ENCODE measurements around the gene CEP120. TPM values are rescaled to one million over a fixed set of nuclear protein-coding genes. Genes with fewer than 3 reads are reported as not detected.

The CEP120 gene
- polyA plus RNA-seq, 2 of the 4 experiments (the other 2 are of a cell fraction) = 10.1 to 40.8 TPM

DNA sequence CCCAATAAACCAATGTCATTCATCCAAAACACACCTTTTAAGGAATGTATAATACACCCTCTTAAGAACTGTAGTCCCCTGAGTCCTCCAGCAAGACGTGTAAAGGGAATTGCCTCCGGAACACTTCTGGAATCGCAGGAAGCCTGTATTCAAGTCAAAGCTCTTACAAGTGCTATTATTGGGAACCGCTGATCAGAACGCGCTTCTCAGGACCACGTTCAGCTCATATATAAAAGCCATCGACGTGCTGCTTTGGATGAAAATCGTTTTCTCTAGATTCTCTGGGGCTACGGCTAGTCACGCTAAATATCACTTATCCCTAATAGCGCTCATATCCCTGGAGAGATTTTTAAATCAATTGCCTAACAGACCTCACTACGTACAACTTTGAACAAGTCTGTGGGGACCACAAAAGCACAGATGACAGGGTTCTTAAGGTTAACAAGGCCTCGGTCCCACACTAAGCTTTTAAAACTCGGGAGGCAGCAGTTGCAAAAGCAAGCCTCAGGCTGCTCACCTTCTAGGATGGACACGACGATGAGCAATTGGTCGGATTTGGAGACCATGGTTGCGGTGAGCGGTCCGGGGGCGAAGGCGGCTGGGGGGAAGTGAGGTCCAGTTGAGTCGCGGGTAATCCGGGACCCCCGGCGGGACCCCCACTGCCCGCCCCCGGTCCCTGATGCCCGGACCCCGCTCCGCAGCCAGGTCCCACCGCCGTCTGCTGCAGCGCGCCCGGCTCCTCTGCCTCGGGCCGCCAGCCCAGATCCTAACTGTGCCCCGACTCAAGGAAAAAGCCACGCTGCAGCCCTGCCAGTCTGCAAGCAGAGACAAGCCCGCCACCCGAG, 548 bp downstream of the CEP120 start:
- ChIA-PET POLR2A (interaction anchor here (0.6 to 4.0 kb wide), 12 partner anchors 11 to 648 kb away, joined by 3 to 125 read pairs (median 4); partner anchors contain the start of genes CSNK1G3, PPIC and SNX2), CTCF (interaction anchor here (0.5 to 3.3 kb wide), 27 partner anchors 8 to 922 kb away, joined by 3 to 28 read pairs (median 4); partner anchors contain the start of gene CSNK1G3)
- Histone ChIP-seq H3K27ac (peak overlapping the region; percentile 87 to 96), H3K4me2 (peak overlapping the region; percentile 96), H3K4me1 (peaks cover 18% of the 10 kb centered on the region; the same call in 2 of the 3 replicates), H3K9me3 (no peaks in the 10 kb centered on the region), H3K4me3 (peak overlapping the region; percentile 73)
- DNase-seq (ENCODE audit: low read depth in 1 of 2, low spot score in 1 of 2) (peak; percentile 25 to 31), FAIRE-seq (no peak), ATAC-seq (peak; percentile 32 to 59)
- 3% methylated on average over 24 of the region's 45 CpGs for WGBS (ENCODE audit: missing lambda C conversion rate)
- no peak for TF ChIP-seq HEYL (CRISPR knock-in tag; IDR thresholded peaks at IDR 0.05)
- TF ChIP-seq PHF8 (IDR thresholded peaks at IDR 0.05; ENCODE audit: borderline replicate concordance, low read depth) = peak; percentile 98; the same call in 1 of the 2 replicates
- 0 out of 2 replicates have a peak, but pooled peaks have one; percentile 22 for TF ChIP-seq EHF (CRISPR knock-in tag; IDR thresholded peaks at IDR 0.05)
- no peak for TF ChIP-seq NR3C1 (IDR thresholded peaks at IDR 0.05)

DNA sequence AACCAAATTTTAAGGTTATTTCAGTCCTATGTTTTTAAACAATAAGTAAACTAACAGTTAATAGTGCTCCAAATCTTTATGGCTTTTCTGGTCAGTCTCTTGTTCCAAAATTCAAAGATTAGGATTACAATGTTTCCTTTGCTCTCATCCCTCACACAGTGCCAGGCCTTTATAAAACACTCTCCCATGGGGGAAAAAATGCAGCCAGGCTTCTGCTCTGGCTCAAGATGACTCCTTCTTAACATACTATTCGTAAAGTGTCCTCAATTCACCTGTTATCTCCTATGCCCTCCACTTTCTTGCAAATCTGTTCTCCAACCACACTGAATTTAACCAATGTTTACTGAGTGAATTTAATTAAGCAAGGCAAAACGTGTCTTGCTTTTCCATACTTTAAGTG, 1.4 kb downstream of the CEP120 start:
- no peak for FAIRE-seq
- no peak for ATAC-seq
- 32% methylated on average over 2 of the region's 2 CpGs for WGBS (ENCODE audit: missing lambda C conversion rate)
- POLR2A ChIA-PET = interaction anchor here (1.6 to 4.0 kb wide), 2 partner anchors 11 to 90 kb away, joined by 5 to 125 read pairs; partner anchors contain the start of gene CSNK1G3
- CTCF ChIA-PET = interaction anchor here (1.5 to 3.3 kb wide), 2 partner anchors 14 to 190 kb away, joined by 3 to 28 read pairs; no protein-coding TSS in a partner anchor
- no peak for TF ChIP-seq FOXS1 (CRISPR knock-in tag; IDR thresholded peaks at IDR 0.05)
- TF ChIP-seq TFCP2L1 (CRISPR knock-in tag; IDR thresholded peaks at IDR 0.05) = no peak
- TF ChIP-seq ELK1 (IDR thresholded peaks at IDR 0.05; ENCODE audit: low read depth, low read length) = no peak
- TF ChIP-seq EHF (CRISPR knock-in tag; IDR thresholded peaks at IDR 0.05) = no peak
- TF ChIP-seq CBX2 (IDR thresholded peaks at IDR 0.05; ENCODE audit: borderline replicate concordance, low read depth) = no peak
- no peak for TF ChIP-seq NPAS2 (CRISPR knock-in tag; IDR thresholded peaks at IDR 0.05; ENCODE audit: borderline replicate concordance)
- Histone ChIP-seq H3K9me3 (no peaks in the 10 kb centered on the region), H3K4me1 (peaks cover 18% of the 10 kb centered on the region; the same call in 2 of the 3 replicates), H3K4me3 (peak overlapping the region; percentile 73), H3K4me2 (peak overlapping the region; percentile 96), H3K27ac (peak overlapping the region in 1 of 2 experiments; percentile 96; a peak in 3 of 6 replicates)
- DNase-seq (ENCODE audit: low read depth in 1 of 2, low spot score in 1 of 2) = no peak

GRCh38 chr5:123414974-123415373, 8.2 kb downstream of the CEP120 start:
- Histone ChIP-seq H3K9me3 (no peaks in the 10 kb centered on the region), H3K27ac (no peak overlapping the region), H3K4me2 (no peak overlapping the region), H3K4me1 (no peaks in the 10 kb centered on the region), H3K4me3 (no peak overlapping the region)
- ChIA-PET CTCF (interaction anchor here (1.2 kb wide), 1 partner anchor 8 kb away, joined by 4 read pairs; the partner anchor contains the start of gene CEP120), POLR2A (no interaction called here)
- DNase-seq (ENCODE audit: low read depth in 1 of 2, low spot score in 1 of 2) = no peak
- no peak for ATAC-seq
- FAIRE-seq = no peak
- TF ChIP-seq NFE2L2 (conservative IDR thresholded peaks at IDR 0.05; ENCODE audit: low read length) = no peak
- no peak for TF ChIP-seq ELK1 (IDR thresholded peaks at IDR 0.05; ENCODE audit: low read depth, low read length)
- no peak for TF ChIP-seq PBX3 (IDR thresholded peaks at IDR 0.05)
- TF ChIP-seq ZC3H11A (IDR thresholded peaks at IDR 0.05) = no peak

DNA sequence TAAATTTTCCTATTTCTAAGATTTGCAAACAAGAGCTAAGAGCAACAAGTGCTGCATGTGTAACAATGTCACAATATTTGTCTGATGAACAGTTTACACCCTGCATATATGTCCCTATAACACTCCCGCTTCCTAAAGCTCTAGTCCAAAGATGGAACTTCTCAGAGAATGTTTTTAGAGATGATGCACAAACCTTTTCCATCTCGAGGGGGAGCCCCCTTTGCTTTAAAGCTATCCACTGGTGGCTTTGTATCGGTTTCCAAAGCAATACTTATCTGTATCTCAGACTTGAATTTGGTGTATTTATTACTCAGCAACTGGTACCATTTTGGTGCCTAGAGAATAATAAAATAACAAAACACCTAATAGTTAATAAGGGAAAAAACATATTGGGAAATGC, 11.0 kb downstream of the CEP120 start:
- WGBS (ENCODE audit: missing lambda C conversion rate) = 79% methylated on average over 3 of the region's 3 CpGs
- TF ChIP-seq NPAS2 (CRISPR knock-in tag; IDR thresholded peaks at IDR 0.05; ENCODE audit: borderline replicate concordance) (no peak), FOSB (CRISPR knock-in tag; IDR thresholded peaks at IDR 0.05) (no peak), CHD4 (IDR thresholded peaks at IDR 0.05; ENCODE audit: borderline replicate concordance) (no peak), JUNB (IDR thresholded peaks at IDR 0.05) (no peak), EP300 (IDR thresholded peaks at IDR 0.05) (no peak), CBX8 (IDR thresholded peaks at IDR 0.05) (no peak), HOXB5 (CRISPR knock-in tag; IDR thresholded peaks at IDR 0.05) (no peak), CBX2 (IDR thresholded peaks at IDR 0.05; ENCODE audit: borderline replicate concordance, low read depth) (no peak), KDM1A (IDR thresholded peaks at IDR 0.05; ENCODE audit: low read depth) (no peak)
- TF ChIP-seq, protein P1, sequence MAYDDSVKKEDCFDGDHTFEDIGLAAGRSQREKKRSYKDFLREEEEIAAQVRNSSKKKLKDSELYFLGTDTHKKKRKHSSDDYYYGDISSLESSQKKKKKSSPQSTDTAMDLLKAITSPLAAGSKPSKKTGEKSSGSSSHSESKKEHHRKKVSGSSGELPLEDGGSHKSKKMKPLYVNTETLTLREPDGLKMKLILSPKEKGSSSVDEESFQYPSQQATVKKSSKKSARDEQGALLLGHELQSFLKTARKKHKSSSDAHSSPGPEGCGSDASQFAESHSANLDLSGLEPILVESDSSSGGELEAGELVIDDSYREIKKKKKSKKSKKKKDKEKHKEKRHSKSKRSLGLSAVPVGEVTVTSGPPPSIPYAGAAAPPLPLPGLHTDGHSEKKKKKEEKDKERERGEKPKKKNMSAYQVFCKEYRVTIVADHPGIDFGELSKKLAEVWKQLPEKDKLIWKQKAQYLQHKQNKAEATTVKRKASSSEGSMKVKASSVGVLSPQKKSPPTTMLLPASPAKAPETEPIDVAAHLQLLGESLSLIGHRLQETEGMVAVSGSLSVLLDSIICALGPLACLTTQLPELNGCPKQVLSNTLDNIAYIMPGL (CRISPR knock-in tag; IDR thresholded peaks at IDR 0.05; ENCODE audit: borderline replicate concordance) = no peak
- TF ChIP-seq, protein P2, sequence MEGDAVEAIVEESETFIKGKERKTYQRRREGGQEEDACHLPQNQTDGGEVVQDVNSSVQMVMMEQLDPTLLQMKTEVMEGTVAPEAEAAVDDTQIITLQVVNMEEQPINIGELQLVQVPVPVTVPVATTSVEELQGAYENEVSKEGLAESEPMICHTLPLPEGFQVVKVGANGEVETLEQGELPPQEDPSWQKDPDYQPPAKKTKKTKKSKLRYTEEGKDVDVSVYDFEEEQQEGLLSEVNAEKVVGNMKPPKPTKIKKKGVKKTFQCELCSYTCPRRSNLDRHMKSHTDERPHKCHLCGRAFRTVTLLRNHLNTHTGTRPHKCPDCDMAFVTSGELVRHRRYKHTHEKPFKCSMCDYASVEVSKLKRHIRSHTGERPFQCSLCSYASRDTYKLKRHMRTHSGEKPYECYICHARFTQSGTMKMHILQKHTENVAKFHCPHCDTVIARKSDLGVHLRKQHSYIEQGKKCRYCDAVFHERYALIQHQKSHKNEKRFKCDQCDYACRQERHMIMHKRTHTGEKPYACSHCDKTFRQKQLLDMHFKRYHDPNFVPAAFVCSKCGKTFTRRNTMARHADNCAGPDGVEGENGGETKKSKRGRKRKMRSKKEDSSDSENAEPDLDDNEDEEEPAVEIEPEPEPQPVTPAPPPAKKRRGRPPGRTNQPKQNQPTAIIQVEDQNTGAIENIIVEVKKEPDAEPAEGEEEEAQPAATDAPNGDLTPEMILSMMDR (IDR thresholded peaks at IDR 0.05) = no peak

More for the DNA sequence above, 11.0 kb downstream of the CEP120 start:
- ChIA-PET POLR2A (interaction anchor here (0.6 kb wide), 1 partner anchor 15 kb away, joined by 3 read pairs; no protein-coding TSS in a partner anchor), CTCF (no interaction called here)
- H3K4me3 ChIP-seq = no peak overlapping the region
- H3K27ac ChIP-seq = no peak overlapping the region
- H3K9me3 ChIP-seq = no peaks in the 10 kb centered on the region
- DNase-seq (ENCODE audit: low read depth in 1 of 2, low spot score in 1 of 2) (no peak), ATAC-seq (no peak), FAIRE-seq (no peak)
- no peak overlapping the region for H3K4me2 ChIP-seq
- H3K4me1 ChIP-seq = no peaks in the 10 kb centered on the region
